ELR (cell line): ENCODE results near the gene GPATCH1.
"Not testable (repeated sequence)": the region's sequence is repeated elsewhere in the genome, so short reads cannot be mapped to it uniquely, and the experiment has no call there.

Experiments
- DNase-seq: peaks from one replicate; pipeline ENCODE4 v3.0.0-alpha.2; 2015; ENCODE audit warnings: low read depth

Gene GPATCH1

GRCh38 chr19:33111587-33111986 lies 30.6 kb downstream of the GPATCH1 start:
- no peak for DNase-seq

GRCh38 chr19:33114312-33114711 lies 33.3 kb downstream of the GPATCH1 start:
- no peak for DNase-seq

- DNase-seq: no peak
These were observed 36.5 kb downstream of the GPATCH1 start for GRCh38 chr19:33117501-33117900.

GRCh38 chr19:33118643-33119042 lies 37.7 kb downstream of the GPATCH1 start:
- no peak for DNase-seq

GRCh38 chr19:33124207-33125098 lies 43.5 kb downstream of the GPATCH1 start:
- DNase-seq: no peak

GRCh38 chr19:33125929-33126388 lies 45.0 kb downstream of the GPATCH1 start:
- peak; percentile 70 for DNase-seq

- DNase-seq: not testable (repeated sequence)
These were observed 45.7 kb downstream of the GPATCH1 start for GRCh38 chr19:33126712-33127111.

GRCh38 chr19:33129901-33130300 lies 48.9 kb downstream of the GPATCH1 start:
- DNase-seq: no peak

GRCh38 chr19:33130433-33130832 lies 49.5 kb downstream of the GPATCH1 start:
- no peak for DNase-seq

GRCh38 chr19:33132021-33132420 lies 51.0 kb downstream of the GPATCH1 start, which contains the start of gene WDR88:
TSS of gene WDR88 (plus strand) at chr19:33132114. CDS start at chr19:33132170, 56 bp downstream.
- no peak for DNase-seq

GRCh38 chr19:33132425-33132824 lies 51.4 kb downstream of the GPATCH1 start:
- no peak for DNase-seq

GRCh38 chr19:33133438-33134031 lies 52.6 kb downstream of the GPATCH1 start:
- no peak for DNase-seq

GRCh38 chr19:33134571-33135041 lies 53.6 kb downstream of the GPATCH1 start:
- DNase-seq: no peak

GRCh38 chr19:33139165-33139564 lies 58.2 kb downstream of the GPATCH1 start:
- DNase-seq: no peak

GRCh38 chr19:33143897-33144405 lies 63.0 kb downstream of the GPATCH1 start:
- peak; percentile 58 for DNase-seq

- no peak for DNase-seq
These were observed 65.2 kb downstream of the GPATCH1 start for GRCh38 chr19:33146209-33146608.

GRCh38 chr19:33147538-33147937 lies 66.6 kb downstream of the GPATCH1 start:
- no peak for DNase-seq

GRCh38 chr19:33150852-33151518 lies 70.0 kb downstream of the GPATCH1 start:
- DNase-seq: no peak

- no peak for DNase-seq
These were observed 71.2 kb downstream of the GPATCH1 start for GRCh38 chr19:33152176-33152575.

GRCh38 chr19:33152625-33153024 lies 71.6 kb downstream of the GPATCH1 start:
- not testable (repeated sequence) for DNase-seq

GRCh38 chr19:33154313-33154712 lies 73.3 kb downstream of the GPATCH1 start:
- not testable (repeated sequence) for DNase-seq

- DNase-seq: peak; percentile 39
These were observed 75.4 kb downstream of the GPATCH1 start for GRCh38 chr19:33156334-33156733.
